Activated naive CD4-positive, alpha-beta T cell treated with Interleukin-2 at 50 U/mL for 16 hours (primary cell): ENCODE data around the gene ABHD12B.
A peak's percentile ranks its signal among the peaks of the same experiment; 100 is the strongest.
"Not testable (repeated sequence)": the region's sequence is repeated elsewhere in the genome, so short reads cannot be mapped to it uniquely, and the experiment has no call there.

Experiments used
- DNase-seq: peaks from one replicate; pipeline ENCODE4 v3.0.0-alpha.2; 2020

Gene ABHD12B

GRCh38 chr14:50937325-50937724 lies 65.5 kb downstream of the ABHD12B start:
- DNase-seq = no peak

- DNase-seq = no peak
These were observed 65.9 kb downstream of the ABHD12B start for GRCh38 chr14:50937800-50938199.

- no peak for DNase-seq
These were observed 69.3 kb downstream of the ABHD12B start for GRCh38 chr14:50941151-50941550.

- DNase-seq = not testable (repeated sequence)
These were observed 69.8 kb downstream of the ABHD12B start for GRCh38 chr14:50941638-50942037.

GRCh38 chr14:50943261-50943942 lies 71.5 kb downstream of the ABHD12B start:
- peak; percentile 2 for DNase-seq

GRCh38 chr14:50943943-50944646 lies 72.2 kb downstream of the ABHD12B start, which contains the start of gene PYGL:
Gene PYGL (minus strand): TSS chr14:50944483. CDS start chr14:50944403, 80 bp downstream.
- DNase-seq = peak; percentile 25

- DNase-seq = no peak
These were observed 73.0 kb downstream of the ABHD12B start for GRCh38 chr14:50944647-50945413.

GRCh38 chr14:50946234-50946935 lies 74.5 kb downstream of the ABHD12B start:
- no peak for DNase-seq

- no peak for DNase-seq
These were observed 75.6 kb downstream of the ABHD12B start for GRCh38 chr14:50947446-50947845.

- no peak for DNase-seq
These were observed 76.4 kb downstream of the ABHD12B start for GRCh38 chr14:50948205-50948604.

- no peak for DNase-seq
These were observed 79.2 kb downstream of the ABHD12B start for GRCh38 chr14:50951032-50951431.

GRCh38 chr14:50953502-50953901 lies 81.6 kb downstream of the ABHD12B start:
- DNase-seq = no peak
